NK-92 (cell line): ENCODE measurements around the gene VSX2.

Experiments
- DNase-seq: peaks from one replicate; lab custom pipeline; 2025; ENCODE audit not compliant: unreplicated experiment; lab: John Stamatoyannopoulos, UW

VSX2 gene

GRCh38 chr14:74221741-74222140 lies 17.5 kb upstream of the VSX2 start:
- no peak for DNase-seq

- no peak for DNase-seq
These were observed 16.2 kb upstream of the VSX2 start for GRCh38 chr14:74223016-74223415.

- no peak for DNase-seq
These were observed 7.5 kb upstream of the VSX2 start for GRCh38 chr14:74231784-74232183.

GRCh38 chr14:74235017-74235416 lies 4.2 kb upstream of the VSX2 start:
- DNase-seq: no peak

GRCh38 chr14:74237441-74237840 lies 1.8 kb upstream of the VSX2 start:
- DNase-seq: no peak

- DNase-seq: no peak
These were observed 872 bp downstream of the VSX2 start for GRCh38 chr14:74239848-74240793.

GRCh38 chr14:74240794-74241651 lies 1.8 kb downstream of the VSX2 start:
- no peak for DNase-seq

GRCh38 chr14:74241652-74242017 lies 2.4 kb downstream of the VSX2 start:
- no peak for DNase-seq

- DNase-seq: no peak
These were observed 3.0 kb downstream of the VSX2 start for GRCh38 chr14:74242021-74242779.

GRCh38 chr14:74242780-74243042 lies 3.5 kb downstream of the VSX2 start:
- DNase-seq: no peak

- no peak for DNase-seq
These were observed 3.8 kb downstream of the VSX2 start for GRCh38 chr14:74243051-74243450.

- DNase-seq: no peak
These were observed 4.9 kb downstream of the VSX2 start for GRCh38 chr14:74244115-74244514.

GRCh38 chr14:74245292-74245691 lies 6.0 kb downstream of the VSX2 start:
- no peak for DNase-seq

- no peak for DNase-seq
These were observed 7.3 kb downstream of the VSX2 start for GRCh38 chr14:74246542-74246941.

GRCh38 chr14:74248017-74248416 lies 8.8 kb downstream of the VSX2 start:
- DNase-seq: no peak

- DNase-seq: no peak
These were observed 10.5 kb downstream of the VSX2 start for GRCh38 chr14:74249433-74250375.

- no peak for DNase-seq
These were observed 16.0 kb downstream of the VSX2 start for GRCh38 chr14:74255281-74255680.

GRCh38 chr14:74257078-74257940 lies 18.1 kb downstream of the VSX2 start:
- no peak for DNase-seq

GRCh38 chr14:74257941-74258763 lies 18.9 kb downstream of the VSX2 start:
- DNase-seq: no peak
